ENCODE data around the gene CTXND1. TPM values are rescaled to one million over a fixed set of nuclear protein-coding genes. Genes with fewer than 3 reads are reported as not detected.

CTXND1 gene
- total and polyA plus RNA-seq, 3 experiments from 2014 or later = not detected

GRCh38 chr15:80174017-80174746 is 77.8 kb downstream of the CTXND1 start:
- H3K27me3 ChIP-seq (ENCODE audit: insufficient read depth, low read length, poor library complexity, severe bottlenecking) = no peaks in the 10 kb centered on the region
- Mint-ChIP-seq H3K9me3 (no peaks in the 10 kb centered on the region), H3K27me3 (peaks cover 0 to 4% of the 10 kb centered on the region in 2 donors), H3K36me3 (peaks cover 0 to 21% (median 0%) of the 10 kb centered on the region in 3 donors), H3K4me3 (no peak overlapping the region), H3K27ac (peak overlapping the region in 1 of 8 donors; percentile 43), H3K4me1 (no peaks in the 10 kb centered on the region)
- H3K36me3 ChIP-seq (ENCODE audit: insufficient read depth, low read length) = no peaks in the 10 kb centered on the region
- POLR2A ChIA-PET = no interaction called here
- DNase-seq = no peak
- H3K4me3 ChIP-seq (ENCODE audit: low read length) = no peak overlapping the region
- no peak overlapping the region for H3K27ac ChIP-seq (ENCODE audit: low read depth, low read length)
- H3K9me3 ChIP-seq (ENCODE audit: low read length) = no peaks in the 10 kb centered on the region
- CTCF ChIA-PET = interaction anchor here (1.0 to 3.0 kb wide), 6 partner anchors 14 to 793 kb away, joined by 3 to 22 read pairs (median 3); no protein-coding TSS in a partner anchor
- no peaks in the 10 kb centered on the region for H3K4me1 ChIP-seq (ENCODE audit: insufficient read depth, low read length)

- Mint-ChIP-seq H3K27ac (peak overlapping the region in 1 of 8 donors; percentile 60), H3K27me3 (peaks cover 0 to 4% of the 10 kb centered on the region in 2 donors), H3K9me3 (no peaks in the 10 kb centered on the region), H3K4me1 (no peaks in the 10 kb centered on the region), H3K36me3 (peaks cover 0 to 14% (median 3%) of the 10 kb centered on the region in 3 donors), H3K4me3 (no peak overlapping the region)
- DNase-seq = peak; percentile 34 to 72 (median 47)
- Histone ChIP-seq H3K36me3 (ENCODE audit: insufficient read depth, low read length) (no peaks in the 10 kb centered on the region), H3K27ac (ENCODE audit: low read depth, low read length) (no peak overlapping the region), H3K27me3 (ENCODE audit: insufficient read depth, low read length, poor library complexity, severe bottlenecking) (no peaks in the 10 kb centered on the region), H3K4me3 (ENCODE audit: low read length) (no peak overlapping the region), H3K4me1 (ENCODE audit: insufficient read depth, low read length) (no peaks in the 10 kb centered on the region), H3K9me3 (ENCODE audit: low read length) (no peaks in the 10 kb centered on the region)
- ChIA-PET POLR2A (no interaction called here), CTCF (interaction anchor here (1.0 to 3.0 kb wide), 9 partner anchors 8 to 792 kb away, joined by 3 to 22 read pairs (median 3); no protein-coding TSS in a partner anchor)
These were observed 78.8 kb downstream of the CTXND1 start for GRCh38 chr15:80173022-80173759.

GRCh38 chr15:80172401-80172800 is 79.6 kb downstream of the CTXND1 start:
- Histone ChIP-seq H3K27me3 (ENCODE audit: insufficient read depth, low read length, poor library complexity, severe bottlenecking) (no peaks in the 10 kb centered on the region), H3K9me3 (ENCODE audit: low read length) (no peaks in the 10 kb centered on the region), H3K36me3 (ENCODE audit: insufficient read depth, low read length) (no peaks in the 10 kb centered on the region), H3K4me1 (ENCODE audit: insufficient read depth, low read length) (no peaks in the 10 kb centered on the region), H3K27ac (ENCODE audit: low read depth, low read length) (no peak overlapping the region), H3K4me3 (ENCODE audit: low read length) (no peak overlapping the region)
- ChIA-PET POLR2A (no interaction called here), CTCF (interaction anchor here (0.9 to 3.0 kb wide), 7 partner anchors 9 to 791 kb away, joined by 3 to 22 read pairs (median 5); no protein-coding TSS in a partner anchor)
- H3K27me3 Mint-ChIP-seq = peaks cover 0 to 4% of the 10 kb centered on the region in 2 donors
- peak overlapping the region in 1 of 8 donors; percentile 78 for H3K27ac Mint-ChIP-seq
- no peaks in the 10 kb centered on the region for H3K4me1 Mint-ChIP-seq
- no peak for DNase-seq
- H3K4me3 Mint-ChIP-seq = no peak overlapping the region
- H3K9me3 Mint-ChIP-seq = no peaks in the 10 kb centered on the region
- H3K36me3 Mint-ChIP-seq = peaks cover 0 to 13% (median 3%) of the 10 kb centered on the region in 3 donors

GRCh38 chr15:80171787-80172186 is 80.2 kb downstream of the CTXND1 start:
- no peaks in the 10 kb centered on the region for H3K27me3 ChIP-seq (ENCODE audit: insufficient read depth, low read length, poor library complexity, severe bottlenecking)
- Mint-ChIP-seq H3K27ac (no peak overlapping the region), H3K4me3 (peak overlapping the region in 1 of 7 donors; percentile 44), H3K4me1 (no peaks in the 10 kb centered on the region), H3K27me3 (peaks cover 0 to 4% of the 10 kb centered on the region in 2 donors), H3K36me3 (peaks cover 0 to 11% (median 3%) of the 10 kb centered on the region in 3 donors), H3K9me3 (no peaks in the 10 kb centered on the region)
- no peak for DNase-seq
- no peak overlapping the region for H3K4me3 ChIP-seq (ENCODE audit: low read length)
- CTCF ChIA-PET = interaction anchor here (0.9 to 3.0 kb wide), 5 partner anchors 10 to 790 kb away, joined by 3 to 22 read pairs (median 5); no protein-coding TSS in a partner anchor
- H3K36me3 ChIP-seq (ENCODE audit: insufficient read depth, low read length) = no peaks in the 10 kb centered on the region
- H3K9me3 ChIP-seq (ENCODE audit: low read length) = no peaks in the 10 kb centered on the region
- POLR2A ChIA-PET = no interaction called here
- no peak overlapping the region for H3K27ac ChIP-seq (ENCODE audit: low read depth, low read length)
- H3K4me1 ChIP-seq (ENCODE audit: insufficient read depth, low read length) = no peaks in the 10 kb centered on the region

- Mint-ChIP-seq H3K4me3 (no peak overlapping the region), H3K4me1 (no peaks in the 10 kb centered on the region), H3K9me3 (no peaks in the 10 kb centered on the region), H3K27me3 (peaks cover 0 to 4% of the 10 kb centered on the region in 2 donors), H3K27ac (no peak overlapping the region), H3K36me3 (peaks cover 0 to 11% (median 3%) of the 10 kb centered on the region in 3 donors)
- Histone ChIP-seq H3K27ac (ENCODE audit: low read depth, low read length) (no peak overlapping the region), H3K36me3 (ENCODE audit: insufficient read depth, low read length) (no peaks in the 10 kb centered on the region), H3K27me3 (ENCODE audit: insufficient read depth, low read length, poor library complexity, severe bottlenecking) (no peaks in the 10 kb centered on the region), H3K4me1 (ENCODE audit: insufficient read depth, low read length) (no peaks in the 10 kb centered on the region), H3K9me3 (ENCODE audit: low read length) (no peaks in the 10 kb centered on the region), H3K4me3 (ENCODE audit: low read length) (no peak overlapping the region)
- ChIA-PET POLR2A (no interaction called here), CTCF (no interaction called here)
- DNase-seq = no peak
These were observed 81.4 kb downstream of the CTXND1 start for GRCh38 chr15:80170596-80170995.

GRCh38 chr15:80169768-80170357 is 82.2 kb downstream of the CTXND1 start:
- no peaks in the 10 kb centered on the region for H3K27me3 ChIP-seq (ENCODE audit: insufficient read depth, low read length, poor library complexity, severe bottlenecking)
- ChIA-PET CTCF (no interaction called here), POLR2A (no interaction called here)
- no peaks in the 10 kb centered on the region for H3K36me3 ChIP-seq (ENCODE audit: insufficient read depth, low read length)
- no peak overlapping the region for H3K4me3 ChIP-seq (ENCODE audit: low read length)
- H3K27ac Mint-ChIP-seq = no peak overlapping the region
- H3K27me3 Mint-ChIP-seq = peaks cover 0 to 4% of the 10 kb centered on the region in 2 donors
- H3K4me3 Mint-ChIP-seq = no peak overlapping the region
- peaks cover 0 to 7% (median 3%) of the 10 kb centered on the region in 3 donors for H3K36me3 Mint-ChIP-seq
- no peak for DNase-seq
- H3K4me1 Mint-ChIP-seq = no peaks in the 10 kb centered on the region
- no peaks in the 10 kb centered on the region for H3K9me3 ChIP-seq (ENCODE audit: low read length)
- H3K4me1 ChIP-seq (ENCODE audit: insufficient read depth, low read length) = no peaks in the 10 kb centered on the region
- no peaks in the 10 kb centered on the region for H3K9me3 Mint-ChIP-seq
- no peak overlapping the region for H3K27ac ChIP-seq (ENCODE audit: low read depth, low read length)

- Mint-ChIP-seq H3K27ac (no peak overlapping the region), H3K27me3 (no peaks in the 10 kb centered on the region)
- CTCF ChIA-PET = interaction anchor here (1.3 kb wide), 1 partner anchor 787 kb away, joined by 3 read pairs; no protein-coding TSS in a partner anchor
These were observed 83.6 kb downstream of the CTXND1 start for GRCh38 chr15:80168421-80168820.

More at GRCh38 chr15:80168421-80168820, 83.6 kb downstream of the CTXND1 start:
- no peak for DNase-seq
- Histone ChIP-seq H3K9me3 (ENCODE audit: low read length) (no peaks in the 10 kb centered on the region), H3K4me3 (ENCODE audit: low read length) (no peak overlapping the region), H3K27me3 (ENCODE audit: insufficient read depth, low read length, poor library complexity, severe bottlenecking) (no peaks in the 10 kb centered on the region), H3K4me1 (ENCODE audit: insufficient read depth, low read length) (no peaks in the 10 kb centered on the region), H3K27ac (ENCODE audit: low read depth, low read length) (no peak overlapping the region), H3K36me3 (ENCODE audit: insufficient read depth, low read length) (no peaks in the 10 kb centered on the region)
- Mint-ChIP-seq H3K9me3 (no peaks in the 10 kb centered on the region), H3K36me3 (peaks cover 5 to 9% (median 7%) of the 10 kb centered on the region in 3 donors), H3K4me3 (no peak overlapping the region), H3K4me1 (no peaks in the 10 kb centered on the region)
- POLR2A ChIA-PET = interaction anchor here (0.8 kb wide), 1 partner anchor 133 kb away, joined by 3 read pairs; no protein-coding TSS in a partner anchor

Measured in CD8-positive, alpha-beta memory T cell (primary cell).